Activated CD8-positive, alpha-beta T cell treated with anti-CD3 and anti-CD28 coated beads, Interleukin-2, amount 10 ng/mL, durations not matched to agents 7 days and 5 days (primary cell): ENCODE results near the gene PPP5C. TPM values are rescaled to one million over a fixed set of nuclear protein-coding genes. Genes with fewer than 3 reads are reported as not detected.
A peak's percentile ranks its signal among the peaks of the same experiment; 100 is the strongest.

Experiments used
- ATAC-seq: fragments of 150-1000 bp; cut with Tn5 transposase; one replicate; pipeline ENCODE4 v1.10.0; 2021; ENCODE audit warnings: moderate library complexity
- CTCF ChIA-PET: fragments of 350-600 bp; sonication (Branson Sonifier 250); formaldehyde crosslinking; loops from one replicate; lab custom pipeline; 2021; ENCODE audit warnings: antibody characterized with exemption; lab: Charles Lee
- POLR2A ChIA-PET: fragments of 350-600 bp; sonication (Branson Sonifier 250); formaldehyde crosslinking; loops from one replicate; lab custom pipeline; 2021; ENCODE audit warnings: antibody characterized with exemption; lab: Charles Lee
- DNase-seq: peaks from one replicate; pipeline ENCODE4 v3.0.0-alpha.2; 2020
- H3K27ac Mint-ChIP-seq: one replicate; pipeline ENCODE4 v1.8.0; 2021; ENCODE audit warnings: mild to moderate bottlenecking, mixed read lengths
- H3K27me3 Mint-ChIP-seq: one replicate; pipeline ENCODE4 v1.8.0; 2021; ENCODE audit warnings: low read depth, mixed read lengths
- H3K36me3 Mint-ChIP-seq: one replicate; pipeline ENCODE4 v1.8.0; 2021; ENCODE audit warnings: low read depth, mixed read lengths
- H3K4me1 Mint-ChIP-seq: one replicate; pipeline ENCODE4 v1.8.0; 2021; ENCODE audit warnings: low read depth, mixed read lengths
- H3K4me3 Mint-ChIP-seq: one replicate; pipeline ENCODE4 v1.8.0; 2021; ENCODE audit warnings: mild to moderate bottlenecking, mixed read lengths
- H3K9me3 Mint-ChIP-seq: one replicate; pipeline ENCODE4 v1.8.0; 2022; ENCODE audit warnings: mixed read lengths; ENCODE audit not compliant: insufficient read depth
- total RNA-seq, 2 experiments: library from RNA; stranded (reverse); gene quantifications; one replicate each; pipeline ENCODE4 v1.2.3, GENCODE V29; 2021

Gene PPP5C
- total RNA-seq, 2 experiments from 2014 or later = 118 to 126 TPM

- Mint-ChIP-seq H3K4me3 (no peak overlapping the region), H3K9me3 (no peaks in the 10 kb centered on the region), H3K4me1 (peaks cover 2% of the 10 kb centered on the region), H3K27ac (no peak overlapping the region), H3K36me3 (peaks cover 72% of the 10 kb centered on the region), H3K27me3 (no peaks in the 10 kb centered on the region)
- ChIA-PET POLR2A (no interaction called here), CTCF (interaction anchor here (1.7 to 3.9 kb wide), 2 partner anchors 15 to 34 kb away, joined by 6 to 12 read pairs; partner anchors contain the start of gene PPP5C)
- ATAC-seq (no peak), DNase-seq (no peak)
Measured at GRCh38 chr19:46380690-46381089, 33.8 kb downstream of the PPP5C start.

- no peak overlapping the region for H3K4me3 Mint-ChIP-seq
- no peaks in the 10 kb centered on the region for H3K9me3 Mint-ChIP-seq
- ChIA-PET CTCF (interaction anchor here (1.0 to 3.9 kb wide), 3 partner anchors 11 to 34 kb away, joined by 3 to 12 read pairs (median 6); partner anchors contain the start of gene PPP5C), POLR2A (no interaction called here)
- H3K27me3 Mint-ChIP-seq = no peaks in the 10 kb centered on the region
- H3K4me1 Mint-ChIP-seq = peaks cover 2% of the 10 kb centered on the region
- H3K36me3 Mint-ChIP-seq = peaks cover 69% of the 10 kb centered on the region
- ATAC-seq (no peak), DNase-seq (no peak)
- H3K27ac Mint-ChIP-seq = no peak overlapping the region
Measured at GRCh38 chr19:46381346-46381745, 34.5 kb downstream of the PPP5C start.

- ATAC-seq (no peak), DNase-seq (no peak)
- H3K27ac Mint-ChIP-seq = no peak overlapping the region
- H3K27me3 Mint-ChIP-seq = no peaks in the 10 kb centered on the region
- H3K4me1 Mint-ChIP-seq = peaks cover 2% of the 10 kb centered on the region
- no peak overlapping the region for H3K4me3 Mint-ChIP-seq
- ChIA-PET POLR2A (no interaction called here), CTCF (interaction anchor here (0.9 to 3.9 kb wide), 4 partner anchors 12 to 35 kb away, joined by 3 to 12 read pairs (median 4); partner anchors contain the start of gene PPP5C)
- no peaks in the 10 kb centered on the region for H3K9me3 Mint-ChIP-seq
- peaks cover 66% of the 10 kb centered on the region for H3K36me3 Mint-ChIP-seq
Measured at GRCh38 chr19:46381756-46382345, 35.0 kb downstream of the PPP5C start.

- ChIA-PET POLR2A (no interaction called here), CTCF (interaction anchor here (1.0 to 3.9 kb wide), 3 partner anchors 12 to 103 kb away, joined by 4 to 12 read pairs (median 7); no protein-coding TSS in a partner anchor)
- DNase-seq (no peak), ATAC-seq (no peak)
- Mint-ChIP-seq H3K4me1 (peaks cover 2% of the 10 kb centered on the region), H3K36me3 (peaks cover 67% of the 10 kb centered on the region), H3K27me3 (no peaks in the 10 kb centered on the region), H3K4me3 (no peak overlapping the region), H3K9me3 (no peaks in the 10 kb centered on the region), H3K27ac (no peak overlapping the region)
Measured at GRCh38 chr19:46383171-46383815, 36.4 kb downstream of the PPP5C start.

GRCh38 chr19:46383846-46384245 is 37.0 kb downstream of the PPP5C start:
- peaks cover 69% of the 10 kb centered on the region for H3K36me3 Mint-ChIP-seq
- H3K27ac Mint-ChIP-seq = no peak overlapping the region
- no peak overlapping the region for H3K4me3 Mint-ChIP-seq
- H3K9me3 Mint-ChIP-seq = no peaks in the 10 kb centered on the region
- CTCF ChIA-PET = interaction anchor here (1.0 to 2.1 kb wide), 2 partner anchors 11 to 104 kb away, joined by 4 to 7 read pairs; no protein-coding TSS in a partner anchor
- POLR2A ChIA-PET = no interaction called here
- no peak for DNase-seq
- no peaks in the 10 kb centered on the region for H3K27me3 Mint-ChIP-seq
- peaks cover 2% of the 10 kb centered on the region for H3K4me1 Mint-ChIP-seq
- no peak for ATAC-seq

GRCh38 chr19:46384396-46384795 is 37.5 kb downstream of the PPP5C start:
- Mint-ChIP-seq H3K4me1 (peaks cover 2% of the 10 kb centered on the region), H3K27ac (no peak overlapping the region), H3K36me3 (peaks cover 71% of the 10 kb centered on the region), H3K9me3 (no peaks in the 10 kb centered on the region), H3K4me3 (no peak overlapping the region), H3K27me3 (no peaks in the 10 kb centered on the region)
- ATAC-seq (no peak), DNase-seq (no peak)
- POLR2A ChIA-PET = no interaction called here
- CTCF ChIA-PET = interaction anchor here (2.1 kb wide), 1 partner anchor 11 kb away, joined by 7 read pairs; no protein-coding TSS in a partner anchor

- H3K4me3 Mint-ChIP-seq = no peak overlapping the region
- H3K27ac Mint-ChIP-seq = no peak overlapping the region
- DNase-seq = no peak
- H3K4me1 Mint-ChIP-seq = no peaks in the 10 kb centered on the region
- ChIA-PET CTCF (interaction anchor here (0.8 to 2.1 kb wide), 2 partner anchors 9 to 16 kb away, joined by 3 to 7 read pairs; no protein-coding TSS in a partner anchor), POLR2A (no interaction called here)
- no peak for ATAC-seq
- H3K36me3 Mint-ChIP-seq = peaks cover 70% of the 10 kb centered on the region
- no peaks in the 10 kb centered on the region for H3K27me3 Mint-ChIP-seq
- no peaks in the 10 kb centered on the region for H3K9me3 Mint-ChIP-seq
Measured at GRCh38 chr19:46385636-46386035, 38.7 kb downstream of the PPP5C start.

- peak overlapping the region; percentile 8 for H3K27ac Mint-ChIP-seq
- no peak for ATAC-seq
- ChIA-PET CTCF (interaction anchor here (0.8 kb wide), 1 partner anchor 16 kb away, joined by 3 read pairs; no protein-coding TSS in a partner anchor), POLR2A (no interaction called here)
- H3K4me3 Mint-ChIP-seq = no peak overlapping the region
- no peaks in the 10 kb centered on the region for H3K27me3 Mint-ChIP-seq
- H3K4me1 Mint-ChIP-seq = no peaks in the 10 kb centered on the region
- peaks cover 66% of the 10 kb centered on the region for H3K36me3 Mint-ChIP-seq
- H3K9me3 Mint-ChIP-seq = no peaks in the 10 kb centered on the region
- no peak for DNase-seq
Measured at GRCh38 chr19:46386151-46386550, 39.3 kb downstream of the PPP5C start.

- peaks cover 69% of the 10 kb centered on the region for H3K36me3 Mint-ChIP-seq
- ChIA-PET CTCF (no interaction called here), POLR2A (interaction anchor here (0.6 kb wide), 1 partner anchor 1943 kb away, joined by 5 read pairs; no protein-coding TSS in a partner anchor)
Measured at GRCh38 chr19:46386996-46387712, 40.3 kb downstream of the PPP5C start.

GRCh38 chr19:46387713-46388130 is 40.8 kb downstream of the PPP5C start:
- ATAC-seq (no peak), DNase-seq (no peak)
- Mint-ChIP-seq H3K9me3 (no peaks in the 10 kb centered on the region), H3K36me3 (peaks cover 69% of the 10 kb centered on the region), H3K4me1 (no peaks in the 10 kb centered on the region), H3K4me3 (no peak overlapping the region), H3K27me3 (no peaks in the 10 kb centered on the region), H3K27ac (no peak overlapping the region)
- CTCF ChIA-PET = no interaction called here
- POLR2A ChIA-PET = no interaction called here

More at GRCh38 chr19:46386996-46387712, 40.3 kb downstream of the PPP5C start:
- Mint-ChIP-seq H3K9me3 (no peaks in the 10 kb centered on the region), H3K27me3 (no peaks in the 10 kb centered on the region), H3K27ac (no peak overlapping the region), H3K4me1 (no peaks in the 10 kb centered on the region), H3K4me3 (no peak overlapping the region)
- no peak for ATAC-seq
- no peak for DNase-seq

- ChIA-PET CTCF (no interaction called here), POLR2A (no interaction called here)
- no peak overlapping the region for H3K27ac Mint-ChIP-seq
- peaks cover 65% of the 10 kb centered on the region for H3K36me3 Mint-ChIP-seq
- no peaks in the 10 kb centered on the region for H3K9me3 Mint-ChIP-seq
- H3K4me1 Mint-ChIP-seq = no peaks in the 10 kb centered on the region
- ATAC-seq (no peak), DNase-seq (no peak)
- H3K4me3 Mint-ChIP-seq = no peak overlapping the region
- no peaks in the 10 kb centered on the region for H3K27me3 Mint-ChIP-seq
Measured at GRCh38 chr19:46388311-46389095, 41.6 kb downstream of the PPP5C start.
